H1 (cell line): Measurements from ENCODE around the gene IQCN. TPM values are rescaled to one million over a fixed set of nuclear protein-coding genes. Genes with fewer than 3 reads are reported as not detected.

Source experiments
- ASH2L ChIP-seq: fragments of 200-600, 300-600 bp; sonication (generic); IDR thresholded peaks from one replicate; pipeline ENCODE4 v1.7.1; 2017; ENCODE audit warnings: low read length
- HDAC2 ChIP-seq, 2 experiments: fragments of 300-600 bp in 1 of 2; sonication (generic) in 1 of 2; IDR thresholded peaks; 2 replicates each; pipeline ENCODE4 v1.6.1; 2011 to 2012; ENCODE audit warnings: low read depth in 2 of 2, low read length in 2 of 2, mild to moderate bottlenecking in 2 of 2, moderate library complexity in 2 of 2, borderline replicate concordance in 1 of 2, inconsistent platforms in 1 of 2
- JUN ChIP-seq: IDR thresholded peaks from 2 replicates; pipeline ENCODE4 v1.6.1; 2011; ENCODE audit warnings: low read depth, mild to moderate bottlenecking, improper control_type of control experiment, low read length
- MAFK ChIP-seq: IDR thresholded peaks from 2 replicates; pipeline ENCODE4 v1.6.1; 2012; ENCODE audit warnings: low read depth, mild to moderate bottlenecking, improper control_type of control experiment, low read length
- TAF1 ChIP-seq: IDR thresholded peaks from 2 replicates; pipeline ENCODE4 v1.6.1; 2011; ENCODE audit warnings: mild to moderate bottlenecking, low read depth, low read length
- TBP ChIP-seq: IDR thresholded peaks from 2 replicates; pipeline ENCODE4 v1.6.1; 2011; ENCODE audit warnings: low read depth, low read length, improper control_type of control experiment
- ZNF274 ChIP-seq: IDR thresholded peaks from 2 replicates; pipeline ENCODE4 v1.7.0; 2012; ENCODE audit warnings: low read length, borderline replicate concordance; ENCODE audit errors: extremely low read depth
- polyA plus RNA-seq, 7 experiments: library from polyadenylated mRNA; depleted of rRNA in 3 of 7; stranded (reverse) in 5 of 7; unstranded in 2 of 7; fragments of >200 nt in 5 of 7; fragments of 200-250 nt in 2 of 7; gene quantifications; 1 replicate in 5 of 7; 2 replicates in 1 of 7; 4 replicates in 1 of 7; pipeline versions ENCODE4 v1.2.1 to v1.2.3, GENCODE V29; 2011 to 2013; ENCODE audit warnings: missing spikeins in 2 of 7, mixed read lengths in 2 of 7
- total RNA-seq: library from RNA; stranded (reverse); fragmentation: NEBNext Ultra II Directional; extraction: Animal tissue kit (Norgen Biotek cat#: 25700); gene quantifications from 2 replicates; pipeline ENCODE4 v1.2.1, GENCODE V29; 2021

Gene IQCN
- total and polyA plus RNA-seq, 2 of the 8 experiments (the other 6 are each of a cell fraction or from before 2014, with no cell fraction given): 0.36 to 1.0 TPM

GRCh38 chr19:18310966-18311365 lies 36.7 kb upstream of the IQCN start (continued):
- TF ChIP-seq ZNF274: no peak
- no peak for TF ChIP-seq TBP
- TF ChIP-seq TAF1: no peak
- TF ChIP-seq HDAC2 (IDR thresholded peaks at IDR 0.05; ENCODE audit: borderline replicate concordance in 1 of 2, low read depth in 2 of 2, low read length in 2 of 2): no peak
- TF ChIP-seq ASH2L: no peak
- no peak for TF ChIP-seq JUN
- no peak for TF ChIP-seq MAFK
